H9 (cell line): ENCODE measurements around the gene DLG5. TPM values are rescaled to one million over a fixed set of nuclear protein-coding genes. Genes with fewer than 3 reads are reported as not detected.

Experiments used
- DNase-seq: peaks from one replicate; pipeline ENCODE4 v3.0.0-alpha.2; 2017
- H2AFZ ChIP-seq: one replicate; pipeline ENCODE4 v1.6.1; 2013; ENCODE audit warnings: mild to moderate bottlenecking, low read length, control low read depth, moderate library complexity
- H2AK5ac ChIP-seq: 2 replicates; pipeline ENCODE4 v1.6.1; 2013; ENCODE audit warnings: low read length, control low read depth, mixed read lengths; ENCODE audit not compliant: insufficient read length
- H2BK120ac ChIP-seq: one replicate; pipeline ENCODE4 v1.6.1; 2013; ENCODE audit warnings: low read depth, mild to moderate bottlenecking, low read length, control low read depth, inconsistent platforms; ENCODE audit not compliant: poor library complexity, severe bottlenecking
- H2BK12ac ChIP-seq: 2 replicates; pipeline ENCODE4 v1.6.1; 2013; ENCODE audit warnings: low read length, control low read depth, mixed read lengths, low read depth; ENCODE audit not compliant: insufficient read length
- H2BK15ac ChIP-seq: 2 replicates; pipeline ENCODE4 v1.6.1; 2013; ENCODE audit warnings: low read depth, low read length, control low read depth
- H2BK20ac ChIP-seq: one replicate; pipeline ENCODE4 v1.6.1; 2013; ENCODE audit warnings: low read depth, mild to moderate bottlenecking, low read length, control low read depth, inconsistent platforms; ENCODE audit not compliant: poor library complexity, severe bottlenecking
- H2BK5ac ChIP-seq: 2 replicates; pipeline ENCODE4 v1.6.1; 2013; ENCODE audit warnings: low read length, control low read depth, mixed read lengths; ENCODE audit not compliant: insufficient read length
- H3K14ac ChIP-seq: 2 replicates; pipeline ENCODE4 v1.6.1; 2013; ENCODE audit warnings: low read length, control low read depth; ENCODE audit not compliant: insufficient read depth
- H3K18ac ChIP-seq: 2 replicates; pipeline ENCODE4 v1.6.1; 2013; ENCODE audit warnings: low read depth, mild to moderate bottlenecking, mixed read lengths, low read length, control low read depth; ENCODE audit not compliant: insufficient read length
- H3K23ac ChIP-seq: 2 replicates; pipeline ENCODE4 v1.6.1; 2013; ENCODE audit warnings: low read length, control low read depth, mixed read lengths, low read depth; ENCODE audit not compliant: insufficient read length
- H3K23me2 ChIP-seq: 2 replicates; pipeline ENCODE4 v1.6.1; 2013; ENCODE audit warnings: low read depth, mild to moderate bottlenecking, mixed read lengths, low read length, control low read depth; ENCODE audit not compliant: insufficient read length, poor library complexity, severe bottlenecking
- H3K27ac ChIP-seq: 2 replicates; pipeline ENCODE4 v1.5.1; 2013; ENCODE audit warnings: low read length, control low read depth, mixed read lengths, low read depth; ENCODE audit not compliant: insufficient read length
- H3K27me3 ChIP-seq: 2 replicates; pipeline ENCODE4 v1.6.1; 2013; ENCODE audit warnings: low read length, control low read depth, inconsistent platforms; ENCODE audit not compliant: insufficient read depth
- H3K4ac ChIP-seq: 2 replicates; pipeline ENCODE4 v1.6.1; 2013; ENCODE audit warnings: low read depth, mild to moderate bottlenecking, control low read depth, inconsistent platforms, low read length, moderate library complexity
- H3K4me1 ChIP-seq: 2 replicates; pipeline ENCODE4 v1.6.1; 2013; ENCODE audit warnings: low read length, control low read depth, inconsistent platforms; ENCODE audit not compliant: insufficient read depth
- H3K4me2 ChIP-seq: 2 replicates; pipeline ENCODE4 v1.6.1; 2013; ENCODE audit warnings: low read length, control low read depth, mixed read lengths; ENCODE audit not compliant: insufficient read length, insufficient read depth
- H3K56ac ChIP-seq: 2 replicates; pipeline ENCODE4 v1.6.1; 2013; ENCODE audit warnings: low read depth, mild to moderate bottlenecking, mixed read lengths, low read length, control low read depth; ENCODE audit not compliant: insufficient read length
- H3K79me1 ChIP-seq: 2 replicates; pipeline ENCODE4 v1.6.1; 2013; ENCODE audit warnings: low read depth, mild to moderate bottlenecking, moderate library complexity, low read length, control low read depth, inconsistent platforms; ENCODE audit not compliant: insufficient read depth, poor library complexity, severe bottlenecking
- H3K79me2 ChIP-seq: 2 replicates; pipeline ENCODE4 v1.6.1; 2013; ENCODE audit warnings: low read length, control low read depth, inconsistent platforms; ENCODE audit not compliant: insufficient read depth
- H3K9ac ChIP-seq: 2 replicates; pipeline ENCODE4 v1.6.1; 2013; ENCODE audit warnings: low read length, control low read depth, mixed read lengths; ENCODE audit not compliant: insufficient read length; ENCODE audit errors: extremely low read depth
- H3K9me3 ChIP-seq: one replicate; pipeline ENCODE4 v1.6.1; 2013; ENCODE audit warnings: low read depth, low read length, inconsistent platforms; ENCODE audit not compliant: control insufficient read depth
- H3T11ph ChIP-seq: one replicate; pipeline ENCODE4 v1.6.1; 2013; ENCODE audit warnings: mild to moderate bottlenecking, low read length, control low read depth, inconsistent platforms
- H4K20me1 ChIP-seq: one replicate; pipeline ENCODE4 v1.6.1; 2013; ENCODE audit not compliant: control insufficient read depth, insufficient read length, insufficient read depth
- H4K5ac ChIP-seq: 2 replicates; pipeline ENCODE4 v1.6.1; 2013; ENCODE audit warnings: low read depth, mild to moderate bottlenecking, mixed read lengths, low read length, control low read depth; ENCODE audit not compliant: insufficient read length
- H4K8ac ChIP-seq: replicated peaks from 2 replicates; pipeline ENCODE4 v1.6.1; 2013; ENCODE audit warnings: low read length, control low read depth, mixed read lengths, low read depth; ENCODE audit not compliant: insufficient read length
- H4K91ac ChIP-seq: 2 replicates; pipeline ENCODE4 v1.6.1; 2013; ENCODE audit warnings: low read depth, mild to moderate bottlenecking, moderate library complexity, mixed read lengths, low read length, control low read depth; ENCODE audit not compliant: insufficient read length
- H3K27ac Mint-ChIP-seq, 3 experiments: 2 replicates in 2 of 3; 3 replicates in 1 of 3; pipeline ENCODE4 v1.8.0; 2020 to 2021; ENCODE audit warnings: mixed read lengths in 3 of 3, mild to moderate bottlenecking in 1 of 3, moderate library complexity in 1 of 3
- H3K27me3 Mint-ChIP-seq: 2 replicates; pipeline ENCODE4 v1.8.0; 2021; ENCODE audit warnings: low read depth, mild to moderate bottlenecking, moderate library complexity, mixed read lengths
- H3K36me3 Mint-ChIP-seq, 3 experiments: 2 replicates in 2 of 3; 3 replicates in 1 of 3; pipeline ENCODE4 v1.8.0; 2020 to 2021; ENCODE audit warnings: low read depth in 3 of 3, mixed read lengths in 3 of 3; ENCODE audit not compliant: insufficient read depth in 1 of 3
- H3K4me1 Mint-ChIP-seq, 2 experiments: 2 replicates each; pipeline ENCODE4 v1.8.0; 2020; ENCODE audit warnings: mixed read lengths in 2 of 2
- H3K4me3 Mint-ChIP-seq, 2 experiments: 2 replicates in 1 of 2; 3 replicates in 1 of 2; pipeline ENCODE4 v1.8.0; 2020 to 2021; ENCODE audit warnings: mild to moderate bottlenecking in 2 of 2, mixed read lengths in 2 of 2, moderate library complexity in 1 of 2
- H3K9me3 Mint-ChIP-seq, 2 experiments: 2 replicates in 1 of 2; 3 replicates in 1 of 2; pipeline ENCODE4 v1.8.0; 2020; ENCODE audit warnings: mild to moderate bottlenecking in 2 of 2, mixed read lengths in 2 of 2, moderate library complexity in 1 of 2
- WGBS: extraction: QIAGEN DNeasy Blood & Tissue Kit; methylation state at CpG from one replicate; pipeline ENCODE4 v1.1.7; 2013; ENCODE audit warnings: missing lambda C conversion rate, low lambda C conversion rate, mixed read lengths; ENCODE audit not compliant: insufficient read length; ENCODE audit errors: extremely low coverage; 5-methylcytosine and 5-hydroxymethylcytosine counted together
- long read RNA-seq: library from polyadenylated mRNA; unstranded; transcript quantifications from one replicate; pipeline ENCODE4 v2.0.0, GENCODE V29; 2020
- total RNA-seq: library from RNA; stranded (reverse); gene quantifications from 2 replicates; pipeline ENCODE4 v1.2.1, GENCODE V29; 2021
- TF ChIP-seq, protein P1 (sequence below): fragments of 200-600 bp; sonication (generic); conservative IDR thresholded peaks from 3 replicates; pipeline ENCODE4 v1.8.0; 2021; ENCODE audit warnings: antibody characterized with exemption, mild to moderate bottlenecking

The DLG5 gene, protein sequence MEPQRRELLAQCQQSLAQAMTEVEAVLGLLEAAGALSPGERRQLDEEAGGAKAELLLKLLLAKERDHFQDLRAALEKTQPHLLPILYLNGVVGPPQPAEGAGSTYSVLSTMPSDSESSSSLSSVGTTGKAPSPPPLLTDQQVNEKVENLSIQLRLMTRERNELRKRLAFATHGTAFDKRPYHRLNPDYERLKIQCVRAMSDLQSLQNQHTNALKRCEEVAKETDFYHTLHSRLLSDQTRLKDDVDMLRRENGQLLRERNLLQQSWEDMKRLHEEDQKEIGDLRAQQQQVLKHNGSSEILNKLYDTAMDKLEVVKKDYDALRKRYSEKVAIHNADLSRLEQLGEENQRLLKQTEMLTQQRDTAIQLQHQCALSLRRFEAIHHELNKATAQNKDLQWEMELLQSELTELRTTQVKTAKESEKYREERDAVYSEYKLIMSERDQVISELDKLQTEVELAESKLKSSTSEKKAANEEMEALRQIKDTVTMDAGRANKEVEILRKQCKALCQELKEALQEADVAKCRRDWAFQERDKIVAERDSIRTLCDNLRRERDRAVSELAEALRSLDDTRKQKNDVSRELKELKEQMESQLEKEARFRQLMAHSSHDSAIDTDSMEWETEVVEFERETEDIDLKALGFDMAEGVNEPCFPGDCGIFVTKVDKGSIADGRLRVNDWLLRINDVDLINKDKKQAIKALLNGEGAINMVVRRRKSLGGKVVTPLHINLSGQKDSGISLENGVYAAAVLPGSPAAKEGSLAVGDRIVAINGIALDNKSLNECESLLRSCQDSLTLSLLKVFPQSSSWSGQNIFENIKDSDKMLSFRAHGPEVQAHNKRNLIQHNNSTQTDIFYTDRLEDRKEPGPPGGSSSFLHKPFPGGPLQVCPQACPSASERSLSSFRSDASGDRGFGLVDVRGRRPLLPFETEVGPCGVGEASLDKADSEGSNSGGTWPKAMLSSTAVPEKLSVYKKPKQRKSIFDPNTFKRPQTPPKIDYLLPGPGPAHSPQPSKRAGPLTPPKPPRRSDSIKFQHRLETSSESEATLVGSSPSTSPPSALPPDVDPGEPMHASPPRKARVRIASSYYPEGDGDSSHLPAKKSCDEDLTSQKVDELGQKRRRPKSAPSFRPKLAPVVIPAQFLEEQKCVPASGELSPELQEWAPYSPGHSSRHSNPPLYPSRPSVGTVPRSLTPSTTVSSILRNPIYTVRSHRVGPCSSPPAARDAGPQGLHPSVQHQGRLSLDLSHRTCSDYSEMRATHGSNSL (N-terminal part only)
- total RNA-seq = 67.2 and 67.4 TPM in 2 replicates
- long read RNA-seq, partial matches to known transcripts = 61 of 75 reads
- long read RNA-seq, other reads (novel, unspliced or antisense) = 13 of 75 reads

DNA sequence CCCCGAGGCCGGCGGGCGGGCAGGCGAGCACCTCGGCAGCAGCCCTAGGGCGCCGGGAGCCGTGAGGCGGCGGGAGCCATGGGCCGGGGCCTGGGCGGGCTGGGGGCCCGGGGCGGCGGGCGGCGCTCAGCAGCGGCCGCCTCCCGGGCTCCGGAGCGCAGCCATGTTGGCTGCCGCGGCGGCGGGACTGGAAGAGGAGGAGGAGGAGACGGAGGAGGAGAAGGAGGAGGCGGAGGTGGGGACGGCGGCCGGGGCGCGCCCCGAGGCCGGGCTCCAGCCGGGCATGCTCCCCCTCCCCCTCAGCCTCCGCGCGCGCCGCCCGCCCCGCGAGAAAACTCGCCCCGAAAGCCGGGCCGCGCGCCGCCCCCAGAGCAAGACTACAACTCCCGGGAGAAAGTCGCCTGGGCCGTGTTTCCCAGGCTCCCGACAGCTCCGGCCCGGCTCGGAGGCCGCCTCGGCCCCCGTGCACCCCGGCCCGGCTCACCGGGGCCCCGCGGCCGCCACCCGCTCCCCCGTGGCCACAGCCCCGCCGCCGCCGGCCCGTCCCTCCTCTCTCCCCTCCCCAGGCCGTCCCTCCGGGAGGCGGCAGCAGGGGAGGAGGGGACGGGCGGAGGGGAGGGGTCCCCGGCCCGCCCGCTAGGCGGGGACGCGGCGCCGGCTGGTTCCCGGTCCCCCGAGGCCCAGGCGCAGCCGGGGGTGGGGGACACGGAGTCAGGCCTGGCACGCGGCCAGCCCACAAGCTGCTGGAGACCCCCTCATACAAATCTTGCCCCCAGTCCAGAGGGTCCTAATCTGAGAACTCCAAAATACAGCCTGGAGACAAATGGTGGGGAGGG is at the start of gene DLG5:
Gene DLG5, minus strand, starts transcription at position 190 of the 836 bp plus-strand sequence. CDS start 235 bp downstream, outside the sequence.
- H3K4me3 Mint-ChIP-seq = peak within 1 kb of the TSS; percentile 76 to 79
- H3K36me3 Mint-ChIP-seq = peaks cover 0 to 10% (median 5%) of the 10 kb centered on the region in 3 experiments; a peak in 6 of 7 replicates
- H3K23ac ChIP-seq = no peak within 1 kb of the TSS
- peak within 1 kb of the TSS; percentile 36 for H3K4me2 ChIP-seq
- peaks cover 0 to 5% of the 10 kb centered on the region in 2 experiments; a peak in 1 of 5 replicates for H3K9me3 Mint-ChIP-seq
- no peak within 1 kb of the TSS for H2BK12ac ChIP-seq
- H3K9me3 ChIP-seq = no peaks in the 10 kb centered on the region
- WGBS = no CpG with 5 or more reads among the region's 95 CpGs
- TF ChIP-seq, protein P1, sequence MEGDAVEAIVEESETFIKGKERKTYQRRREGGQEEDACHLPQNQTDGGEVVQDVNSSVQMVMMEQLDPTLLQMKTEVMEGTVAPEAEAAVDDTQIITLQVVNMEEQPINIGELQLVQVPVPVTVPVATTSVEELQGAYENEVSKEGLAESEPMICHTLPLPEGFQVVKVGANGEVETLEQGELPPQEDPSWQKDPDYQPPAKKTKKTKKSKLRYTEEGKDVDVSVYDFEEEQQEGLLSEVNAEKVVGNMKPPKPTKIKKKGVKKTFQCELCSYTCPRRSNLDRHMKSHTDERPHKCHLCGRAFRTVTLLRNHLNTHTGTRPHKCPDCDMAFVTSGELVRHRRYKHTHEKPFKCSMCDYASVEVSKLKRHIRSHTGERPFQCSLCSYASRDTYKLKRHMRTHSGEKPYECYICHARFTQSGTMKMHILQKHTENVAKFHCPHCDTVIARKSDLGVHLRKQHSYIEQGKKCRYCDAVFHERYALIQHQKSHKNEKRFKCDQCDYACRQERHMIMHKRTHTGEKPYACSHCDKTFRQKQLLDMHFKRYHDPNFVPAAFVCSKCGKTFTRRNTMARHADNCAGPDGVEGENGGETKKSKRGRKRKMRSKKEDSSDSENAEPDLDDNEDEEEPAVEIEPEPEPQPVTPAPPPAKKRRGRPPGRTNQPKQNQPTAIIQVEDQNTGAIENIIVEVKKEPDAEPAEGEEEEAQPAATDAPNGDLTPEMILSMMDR = peak; percentile 22; the same call in 2 of the 3 replicates
- no peaks in the 10 kb centered on the region for H3K4me1 ChIP-seq
- H3K27me3 ChIP-seq = no peaks in the 10 kb centered on the region
- peak within 1 kb of the TSS; percentile 96 for H3K14ac ChIP-seq
- peaks cover 31 to 42% of the 10 kb centered on the region in 2 experiments for H3K4me1 Mint-ChIP-seq
- H4K91ac ChIP-seq = no peak within 1 kb of the TSS
- H2BK15ac ChIP-seq = no peak within 1 kb of the TSS
- H4K5ac ChIP-seq = no peak within 1 kb of the TSS
- no peak within 1 kb of the TSS for H3T11ph ChIP-seq
- peak within 1 kb of the TSS in 2 of 3 experiments; percentile 6 to 11; a peak in 3 of 7 replicates for H3K27ac Mint-ChIP-seq
- no peak within 1 kb of the TSS for H2BK5ac ChIP-seq
- no peak within 1 kb of the TSS for H2BK20ac ChIP-seq
- H2BK120ac ChIP-seq = no peak within 1 kb of the TSS
- peak within 1 kb of the TSS; percentile 91 for H3K18ac ChIP-seq
- peak within 1 kb of the TSS; percentile 67 for H3K9ac ChIP-seq
- peaks cover 30% of the 10 kb centered on the region; the same call in 1 of the 2 replicates for H3K79me2 ChIP-seq
- H3K79me1 ChIP-seq = no peaks in the 10 kb centered on the region
- no peaks in the 10 kb centered on the region for H4K20me1 ChIP-seq
- peak; percentile 45 for DNase-seq
- H2AK5ac ChIP-seq = no peak within 1 kb of the TSS
- no peak within 1 kb of the TSS for H4K8ac ChIP-seq
- no peak within 1 kb of the TSS for H3K27ac ChIP-seq
- H3K23me2 ChIP-seq = peaks cover 9% of the 10 kb centered on the region
- H3K4ac ChIP-seq = no peak within 1 kb of the TSS
- H3K27me3 Mint-ChIP-seq = peaks cover 12% of the 10 kb centered on the region
- no peak within 1 kb of the TSS for H3K56ac ChIP-seq
- H2AFZ ChIP-seq = no peak within 1 kb of the TSS
